ENCODE results near the gene DLGAP3.

DNA sequence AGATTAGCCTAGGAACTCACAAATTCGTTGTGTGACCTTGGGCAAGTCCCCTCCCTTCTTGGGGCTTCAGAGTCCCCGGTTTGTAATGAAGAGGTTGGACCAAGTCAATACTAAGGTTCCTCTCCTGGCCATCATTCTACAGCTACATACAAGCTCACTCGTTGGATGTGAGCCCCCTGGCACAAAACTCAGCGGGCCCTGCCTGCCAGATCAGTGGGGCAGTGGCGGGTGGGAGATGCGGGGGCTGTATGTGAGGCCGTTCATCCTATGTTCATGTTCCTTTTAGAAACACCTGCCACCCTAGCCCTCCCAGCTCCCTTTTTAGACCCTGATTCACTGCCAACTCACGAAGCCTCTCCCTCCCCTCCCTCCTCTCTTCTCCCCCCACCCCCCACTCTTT is 2.1 kb downstream of the DLGAP3 start:
- TF ChIP-seq, protein P1, sequence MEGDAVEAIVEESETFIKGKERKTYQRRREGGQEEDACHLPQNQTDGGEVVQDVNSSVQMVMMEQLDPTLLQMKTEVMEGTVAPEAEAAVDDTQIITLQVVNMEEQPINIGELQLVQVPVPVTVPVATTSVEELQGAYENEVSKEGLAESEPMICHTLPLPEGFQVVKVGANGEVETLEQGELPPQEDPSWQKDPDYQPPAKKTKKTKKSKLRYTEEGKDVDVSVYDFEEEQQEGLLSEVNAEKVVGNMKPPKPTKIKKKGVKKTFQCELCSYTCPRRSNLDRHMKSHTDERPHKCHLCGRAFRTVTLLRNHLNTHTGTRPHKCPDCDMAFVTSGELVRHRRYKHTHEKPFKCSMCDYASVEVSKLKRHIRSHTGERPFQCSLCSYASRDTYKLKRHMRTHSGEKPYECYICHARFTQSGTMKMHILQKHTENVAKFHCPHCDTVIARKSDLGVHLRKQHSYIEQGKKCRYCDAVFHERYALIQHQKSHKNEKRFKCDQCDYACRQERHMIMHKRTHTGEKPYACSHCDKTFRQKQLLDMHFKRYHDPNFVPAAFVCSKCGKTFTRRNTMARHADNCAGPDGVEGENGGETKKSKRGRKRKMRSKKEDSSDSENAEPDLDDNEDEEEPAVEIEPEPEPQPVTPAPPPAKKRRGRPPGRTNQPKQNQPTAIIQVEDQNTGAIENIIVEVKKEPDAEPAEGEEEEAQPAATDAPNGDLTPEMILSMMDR (IDR thresholded peaks at IDR 0.05) = no peak
- no peak for TF ChIP-seq POLR2A (IDR thresholded peaks at IDR 0.05)
